Erythroblast (primary cell): ENCODE data around the gene UBE2F.

Experiments
- GATA1 ChIP-seq: IDR thresholded peaks from 2 replicates; pipeline ENCODE4 v1.6.1; 2011; ENCODE audit warnings: low read depth, mild to moderate bottlenecking, control low read depth, low read length, moderate library complexity
- POLR2A ChIP-seq: IDR thresholded peaks from 2 replicates; pipeline ENCODE4 v1.6.1; 2011; ENCODE audit warnings: mild to moderate bottlenecking, low read length

GRCh38 chr2:237987268-237987667 lies 20.5 kb downstream of the UBE2F start:
- no peak for TF ChIP-seq POLR2A
- no peak for TF ChIP-seq GATA1
